ENCODE results near the gene CYP4V2. TPM values are rescaled to one million over a fixed set of nuclear protein-coding genes. Genes with fewer than 3 reads are reported as not detected.

Gene CYP4V2
- total RNA-seq, 3 donors from 2014 or later: 4.8 to 7.2 (median 6.7) TPM

GRCh38 chr4:186258216-186258811 is 66.9 kb downstream of the CYP4V2 start:
- no peak for DNase-seq
- no peaks in the 10 kb centered on the region for H3K4me1 Mint-ChIP-seq (ENCODE audit: low read depth)
- ATAC-seq: no peak
- no peaks in the 10 kb centered on the region for H3K27me3 Mint-ChIP-seq (ENCODE audit: low read depth)
- no peak overlapping the region for H3K4me3 Mint-ChIP-seq
- H3K36me3 Mint-ChIP-seq (ENCODE audit: insufficient read depth): peaks cover 15% of the 10 kb centered on the region
- no peaks in the 10 kb centered on the region for H3K9me3 Mint-ChIP-seq

DNA sequence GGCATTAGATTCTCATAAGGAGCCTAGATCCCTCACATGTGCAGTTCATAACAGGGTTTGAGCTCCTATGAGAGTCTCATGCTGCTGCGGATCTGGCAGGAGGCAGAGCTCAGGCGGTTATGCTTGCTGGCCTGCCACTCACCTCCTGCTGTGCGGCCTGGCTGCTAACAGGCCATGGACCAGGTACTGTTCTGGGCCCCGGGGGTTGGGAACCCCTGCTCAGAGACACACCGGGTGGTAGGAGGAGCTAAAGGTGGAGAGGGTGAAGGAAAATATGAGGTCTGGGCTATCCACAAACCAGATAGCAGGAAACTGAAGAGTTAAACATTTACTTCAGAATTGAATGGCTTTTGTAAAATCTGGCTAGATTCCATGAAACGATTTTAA is 68.7 kb downstream of the CYP4V2 start:
- Mint-ChIP-seq H3K27me3 (ENCODE audit: low read depth) (peaks cover 5% of the 10 kb centered on the region), H3K36me3 (ENCODE audit: insufficient read depth) (peaks cover 9% of the 10 kb centered on the region), H3K4me1 (ENCODE audit: low read depth) (no peaks in the 10 kb centered on the region), H3K9me3 (no peaks in the 10 kb centered on the region), H3K4me3 (no peak overlapping the region)
- ATAC-seq (no peak), DNase-seq (no peak)

Other genes with a start within 250 kb of the CYP4V2 start
- under 1 TPM in 1 of 3 donors, not detected in 2; 0.03 TPM for gene TLR3, start 122.4 kb upstream of the CYP4V2 start, total RNA-seq
- 1 to 10 TPM in 1 of 3 donors, under 1 TPM in 1, not detected in 1; 0.90 to 1.2 TPM for gene FAM149A, start 86.9 kb upstream of the CYP4V2 start, total RNA-seq
- gene KLKB1, start 35.9 kb downstream of the CYP4V2 start, total RNA-seq: under 1 TPM in 2 of 3 donors, not detected in 1; 0.16 to 0.20 TPM
- not detected for gene F11, start 74.6 kb downstream of the CYP4V2 start, total RNA-seq

All from activated T-cell treated with anti-CD3 and anti-CD28 coated beads, Interleukin-2, amount 50 U/mL, for 4 hours (primary cell).